ENCODE results near the gene LTBP3.
A peak's percentile ranks its signal among the peaks of the same experiment; 100 is the strongest.

LTBP3 gene

GRCh38 chr11:65530157-65530496 is 28.0 kb downstream of the LTBP3 start:
- Histone ChIP-seq H3K27me3 (ENCODE audit: insufficient read depth, low read length, poor library complexity, severe bottlenecking) (no peaks in the 10 kb centered on the region), H3K4me3 (ENCODE audit: low read length, poor library complexity, severe bottlenecking) (no peak overlapping the region), H4K20me1 (ENCODE audit: insufficient read depth, low read length, poor library complexity, severe bottlenecking) (peaks cover 11% of the 10 kb centered on the region), H3F3A (ENCODE audit: low read depth) (no peaks in the 10 kb centered on the region), H3K9ac (ENCODE audit: low read depth, low read length, poor library complexity, severe bottlenecking) (no peak overlapping the region), H3K4me1 (ENCODE audit: insufficient read depth, low read length, poor library complexity, severe bottlenecking) (peaks cover 19% of the 10 kb centered on the region), H3K4me2 (ENCODE audit: low read depth, low read length, poor library complexity, severe bottlenecking) (no peak overlapping the region), H3K36me3 (ENCODE audit: insufficient read depth, low read length) (peaks cover 24% of the 10 kb centered on the region; the same call in 1 of the 2 replicates), H3K9me3 (ENCODE audit: insufficient read depth, low read depth, low read length) (no peaks in the 10 kb centered on the region), H3K79me2 (ENCODE audit: insufficient read depth, low read length) (peaks cover 22% of the 10 kb centered on the region), H3K9me2 (replicated peaks; ENCODE audit: low read depth, low read length) (no peaks in the 10 kb centered on the region), H2AFZ (ENCODE audit: low read length) (no peak overlapping the region)
- TF ChIP-seq EZH2phosphoT487 (IDR thresholded peaks at IDR 0.05; ENCODE audit: borderline replicate concordance) (no peak), CTCF (conservative IDR thresholded peaks at IDR 0.05; ENCODE audit: low read length) (peak; percentile 62)

GRCh38 chr11:65529475-65530156 is 28.5 kb downstream of the LTBP3 start:
- peak overlapping the region; percentile 8 for H3K4me2 ChIP-seq (ENCODE audit: low read depth, low read length, poor library complexity, severe bottlenecking)

GRCh38 chr11:65528819-65529350 is 29.3 kb downstream of the LTBP3 start:
- Histone ChIP-seq H4K20me1 (ENCODE audit: insufficient read depth, low read length, poor library complexity, severe bottlenecking) (peaks cover 11% of the 10 kb centered on the region), H3K36me3 (ENCODE audit: insufficient read depth, low read length) (peaks cover 24% of the 10 kb centered on the region; the same call in 1 of the 2 replicates), H3K27me3 (ENCODE audit: insufficient read depth, low read length, poor library complexity, severe bottlenecking) (no peaks in the 10 kb centered on the region), H3K9me3 (ENCODE audit: insufficient read depth, low read depth, low read length) (no peaks in the 10 kb centered on the region), H3K9me2 (replicated peaks; ENCODE audit: low read depth, low read length) (no peaks in the 10 kb centered on the region), H2AFZ (ENCODE audit: low read length) (no peak overlapping the region), H3K79me2 (ENCODE audit: insufficient read depth, low read length) (peaks cover 23% of the 10 kb centered on the region), H3K4me2 (ENCODE audit: low read depth, low read length, poor library complexity, severe bottlenecking) (no peak overlapping the region), H3F3A (ENCODE audit: low read depth) (no peaks in the 10 kb centered on the region), H3K9ac (ENCODE audit: low read depth, low read length, poor library complexity, severe bottlenecking) (no peak overlapping the region), H3K4me1 (ENCODE audit: insufficient read depth, low read length, poor library complexity, severe bottlenecking) (peaks cover 25% of the 10 kb centered on the region), H3K4me3 (ENCODE audit: low read length, poor library complexity, severe bottlenecking) (no peak overlapping the region)
- no peak for TF ChIP-seq CTCF (conservative IDR thresholded peaks at IDR 0.05; ENCODE audit: low read length)
- TF ChIP-seq EZH2phosphoT487 (IDR thresholded peaks at IDR 0.05; ENCODE audit: borderline replicate concordance): no peak

More at GRCh38 chr11:65529475-65530156, 28.5 kb downstream of the LTBP3 start:
- Histone ChIP-seq H3K36me3 (ENCODE audit: insufficient read depth, low read length) (peaks cover 24% of the 10 kb centered on the region; the same call in 1 of the 2 replicates), H3F3A (ENCODE audit: low read depth) (no peaks in the 10 kb centered on the region), H3K4me1 (ENCODE audit: insufficient read depth, low read length, poor library complexity, severe bottlenecking) (peaks cover 19% of the 10 kb centered on the region), H4K20me1 (ENCODE audit: insufficient read depth, low read length, poor library complexity, severe bottlenecking) (peaks cover 11% of the 10 kb centered on the region), H2AFZ (ENCODE audit: low read length) (no peak overlapping the region), H3K9ac (ENCODE audit: low read depth, low read length, poor library complexity, severe bottlenecking) (no peak overlapping the region), H3K9me3 (ENCODE audit: insufficient read depth, low read depth, low read length) (no peaks in the 10 kb centered on the region), H3K27me3 (ENCODE audit: insufficient read depth, low read length, poor library complexity, severe bottlenecking) (no peaks in the 10 kb centered on the region), H3K9me2 (replicated peaks; ENCODE audit: low read depth, low read length) (no peaks in the 10 kb centered on the region), H3K4me3 (ENCODE audit: low read length, poor library complexity, severe bottlenecking) (no peak overlapping the region), H3K79me2 (ENCODE audit: insufficient read depth, low read length) (peaks cover 23% of the 10 kb centered on the region)
- TF ChIP-seq CTCF (conservative IDR thresholded peaks at IDR 0.05; ENCODE audit: low read length) (no peak), EZH2phosphoT487 (IDR thresholded peaks at IDR 0.05; ENCODE audit: borderline replicate concordance) (no peak)
